Measurements from ENCODE around the gene HAPLN1.

GRCh38 chr5:83708170-83708569, 12.5 kb downstream of the HAPLN1 start:
- no peak for TF ChIP-seq MYNN (tag by site-specific recombination; IDR thresholded peaks at IDR 0.05; ENCODE audit: borderline replicate concordance)
- TF ChIP-seq, protein P1, sequence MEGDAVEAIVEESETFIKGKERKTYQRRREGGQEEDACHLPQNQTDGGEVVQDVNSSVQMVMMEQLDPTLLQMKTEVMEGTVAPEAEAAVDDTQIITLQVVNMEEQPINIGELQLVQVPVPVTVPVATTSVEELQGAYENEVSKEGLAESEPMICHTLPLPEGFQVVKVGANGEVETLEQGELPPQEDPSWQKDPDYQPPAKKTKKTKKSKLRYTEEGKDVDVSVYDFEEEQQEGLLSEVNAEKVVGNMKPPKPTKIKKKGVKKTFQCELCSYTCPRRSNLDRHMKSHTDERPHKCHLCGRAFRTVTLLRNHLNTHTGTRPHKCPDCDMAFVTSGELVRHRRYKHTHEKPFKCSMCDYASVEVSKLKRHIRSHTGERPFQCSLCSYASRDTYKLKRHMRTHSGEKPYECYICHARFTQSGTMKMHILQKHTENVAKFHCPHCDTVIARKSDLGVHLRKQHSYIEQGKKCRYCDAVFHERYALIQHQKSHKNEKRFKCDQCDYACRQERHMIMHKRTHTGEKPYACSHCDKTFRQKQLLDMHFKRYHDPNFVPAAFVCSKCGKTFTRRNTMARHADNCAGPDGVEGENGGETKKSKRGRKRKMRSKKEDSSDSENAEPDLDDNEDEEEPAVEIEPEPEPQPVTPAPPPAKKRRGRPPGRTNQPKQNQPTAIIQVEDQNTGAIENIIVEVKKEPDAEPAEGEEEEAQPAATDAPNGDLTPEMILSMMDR (tag by site-specific recombination; IDR thresholded peaks at IDR 0.05) = no peak
- no peak for TF ChIP-seq ZNF660 (tag by site-specific recombination; IDR thresholded peaks at IDR 0.05)
- no peak for TF ChIP-seq ZNF239 (tag by site-specific recombination; IDR thresholded peaks at IDR 0.05)
- TF ChIP-seq RBAK (tag by site-specific recombination; IDR thresholded peaks at IDR 0.05) = no peak
- no peak for TF ChIP-seq SETDB1 (IDR thresholded peaks at IDR 0.05; ENCODE audit: insufficient read length, low read length)
- TF ChIP-seq, protein P2, sequence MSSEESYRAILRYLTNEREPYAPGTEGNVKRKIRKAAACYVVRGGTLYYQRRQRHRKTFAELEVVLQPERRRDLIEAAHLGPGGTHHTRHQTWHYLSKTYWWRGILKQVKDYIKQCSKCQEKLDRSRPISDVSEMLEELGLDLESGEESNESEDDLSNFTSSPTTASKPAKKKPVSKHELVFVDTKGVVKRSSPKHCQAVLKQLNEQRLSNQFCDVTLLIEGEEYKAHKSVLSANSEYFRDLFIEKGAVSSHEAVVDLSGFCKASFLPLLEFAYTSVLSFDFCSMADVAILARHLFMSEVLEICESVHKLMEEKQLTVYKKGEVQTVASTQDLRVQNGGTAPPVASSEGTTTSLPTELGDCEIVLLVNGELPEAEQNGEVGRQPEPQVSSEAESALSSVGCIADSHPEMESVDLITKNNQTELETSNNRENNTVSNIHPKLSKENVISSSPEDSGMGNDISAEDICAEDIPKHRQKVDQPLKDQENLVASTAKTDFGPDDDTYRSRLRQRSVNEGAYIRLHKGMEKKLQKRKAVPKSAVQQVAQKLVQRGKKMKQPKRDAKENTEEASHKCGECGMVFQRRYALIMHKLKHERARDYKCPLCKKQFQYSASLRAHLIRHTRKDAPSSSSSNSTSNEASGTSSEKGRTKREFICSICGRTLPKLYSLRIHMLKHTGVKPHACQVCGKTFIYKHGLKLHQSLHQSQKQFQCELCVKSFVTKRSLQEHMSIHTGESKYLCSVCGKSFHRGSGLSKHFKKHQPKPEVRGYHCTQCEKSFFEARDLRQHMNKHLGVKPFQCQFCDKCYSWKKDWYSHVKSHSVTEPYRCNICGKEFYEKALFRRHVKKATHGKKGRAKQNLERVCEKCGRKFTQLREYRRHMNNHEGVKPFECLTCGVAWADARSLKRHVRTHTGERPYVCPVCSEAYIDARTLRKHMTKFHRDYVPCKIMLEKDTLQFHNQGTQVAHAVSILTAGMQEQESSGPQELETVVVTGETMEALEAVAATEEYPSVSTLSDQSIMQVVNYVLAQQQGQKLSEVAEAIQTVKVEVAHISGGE (tag by site-specific recombination; conservative IDR thresholded peaks at IDR 0.05; ENCODE audit: low read depth) = no peak
- no peak for TF ChIP-seq ZNF221 (tag by site-specific recombination; IDR thresholded peaks at IDR 0.05; ENCODE audit: borderline replicate concordance)
- TF ChIP-seq ZNF274 (IDR thresholded peaks at IDR 0.05; ENCODE audit: low read length) = no peak
- no peak for TF ChIP-seq ZNF274 (tag by site-specific recombination; IDR thresholded peaks at IDR 0.05; ENCODE audit: borderline replicate concordance)
- no peak for TF ChIP-seq ZSCAN5A (tag by site-specific recombination; IDR thresholded peaks at IDR 0.05)
- TF ChIP-seq YY1 (tag by site-specific recombination; IDR thresholded peaks at IDR 0.05) = no peak
- TF ChIP-seq ZNF292 (tag by site-specific recombination; IDR thresholded peaks at IDR 0.05; ENCODE audit: borderline replicate concordance, low read depth) = no peak
- no peak for TF ChIP-seq ZNF266 (tag by site-specific recombination; IDR thresholded peaks at IDR 0.05; ENCODE audit: low read depth)

Data from HEK293 (cell line).